GM19328 (cell line): Measurements from ENCODE around the gene M1AP.
"Not testable (repeated sequence)": the region's sequence is repeated elsewhere in the genome, so short reads cannot be mapped to it uniquely, and the experiment has no call there.

Experiments
- ATAC-seq: cut with Tn5 transposase; IDR thresholded peaks from one replicate; pipeline ENCODE4 v1.9.1; 2021; ENCODE audit warnings: mild to moderate bottlenecking, moderate library complexity; ENCODE audit not compliant: unreplicated experiment

M1AP gene

GRCh38 chr2:74569686-74570085 is 78.4 kb downstream of the M1AP start:
- ATAC-seq: no peak

- ATAC-seq: no peak
These were observed 80.2 kb downstream of the M1AP start for GRCh38 chr2:74567881-74568280.

GRCh38 chr2:74566754-74567085 is 81.4 kb downstream of the M1AP start:
- no peak for ATAC-seq

GRCh38 chr2:74566076-74566753 is 81.9 kb downstream of the M1AP start:
- no peak for ATAC-seq

GRCh38 chr2:74564222-74564621 is 83.9 kb downstream of the M1AP start:
- ATAC-seq: no peak

GRCh38 chr2:74562126-74562775 is 85.9 kb downstream of the M1AP start:
- no peak for ATAC-seq

- ATAC-seq: not testable (repeated sequence)
These were observed 87.1 kb downstream of the M1AP start for GRCh38 chr2:74561022-74561421.

- ATAC-seq: no peak
These were observed 87.5 kb downstream of the M1AP start for GRCh38 chr2:74560591-74560990.

- no peak for ATAC-seq
These were observed 88.2 kb downstream of the M1AP start for GRCh38 chr2:74559912-74560311.

GRCh38 chr2:74558284-74559230 is 89.6 kb downstream of the M1AP start:
- ATAC-seq: no peak

GRCh38 chr2:74556831-74557370 is 91.2 kb downstream of the M1AP start:
- no peak for ATAC-seq

GRCh38 chr2:74556159-74556558 is 92.0 kb downstream of the M1AP start:
- no peak for ATAC-seq

- no peak for ATAC-seq
These were observed 92.5 kb downstream of the M1AP start for GRCh38 chr2:74555610-74556103.

GRCh38 chr2:74554820-74555531 is 93.2 kb downstream of the M1AP start:
- peak; percentile 35 for ATAC-seq

GRCh38 chr2:74553892-74554819 is 94.0 kb downstream of the M1AP start, which contains the start of the genes DOK1 and LOXL3:
Gene DOK1 (plus strand): TSS chr2:74554720. CDS start chr2:74554755, 35 bp downstream.
Gene LOXL3 (minus strand): TSS chr2:74553942. CDS start chr2:74552634, 1,308 bp downstream.
- ATAC-seq: peak; percentile 56

- no peak for ATAC-seq
These were observed 95.0 kb downstream of the M1AP start for GRCh38 chr2:74552914-74553811.

- ATAC-seq: no peak
These were observed 95.9 kb downstream of the M1AP start for GRCh38 chr2:74551942-74552913.
